Hematopoietic multipotent progenitor cell treated with erythropoietin and hydrocortisone succinate and interleukin-3 and kit ligand, for 15 days (in vitro differentiated cells): ENCODE measurements around the gene POC1A.

Experiments used
- DNase-seq: peaks from one replicate; pipeline ENCODE4 v3.0.0-alpha.2; 2015; ENCODE audit warnings: low spot score

The POC1A gene

DNA sequence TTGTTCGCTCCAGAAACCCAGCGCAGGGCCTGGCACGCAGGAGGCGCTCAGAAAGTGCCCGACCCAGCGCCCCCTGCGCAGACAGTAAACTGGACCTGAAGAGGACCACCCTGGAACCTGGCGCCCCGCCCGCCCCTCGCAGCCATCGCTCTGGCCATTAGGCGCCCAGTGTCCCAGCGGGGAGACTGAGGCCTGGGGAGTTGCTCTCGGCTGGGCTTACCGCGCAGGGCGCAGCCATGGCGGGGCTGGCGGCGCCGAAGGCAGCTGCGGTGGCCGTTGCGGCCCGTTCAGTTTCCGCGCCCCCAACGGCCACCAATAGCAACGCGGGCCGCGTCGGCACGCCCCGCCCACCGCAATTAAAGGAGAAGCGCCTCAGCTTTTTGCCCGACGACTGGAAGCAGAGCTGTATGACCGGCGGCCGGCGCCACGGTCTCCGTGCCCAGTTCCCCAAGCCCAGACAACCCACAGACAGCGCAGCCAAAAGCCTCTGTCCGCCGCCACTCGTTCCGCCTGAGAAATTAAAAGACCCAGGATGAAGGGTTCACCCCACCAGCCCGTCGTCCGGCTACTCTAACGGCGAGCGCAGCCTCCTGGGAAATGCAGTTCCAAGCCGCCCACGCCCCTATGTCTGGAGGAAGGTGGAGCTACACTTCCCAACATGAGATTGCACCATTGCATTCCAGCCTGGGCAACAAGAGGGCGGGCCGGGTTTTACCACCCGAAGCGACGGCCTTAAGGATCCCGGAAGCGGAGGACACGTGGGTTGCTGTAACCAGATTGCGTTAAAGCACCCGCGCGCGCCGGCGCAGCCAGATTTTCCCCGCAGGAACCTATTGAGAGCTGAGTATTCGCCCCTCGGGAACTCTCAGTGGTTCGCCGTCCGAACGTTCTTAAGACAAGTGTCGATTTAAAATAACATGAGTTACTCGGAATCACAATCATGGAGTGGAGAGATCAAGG is at the start of gene POC1A:
Gene POC1A, minus strand, starts transcription at position 289 of the 960 bp plus-strand sequence. Its CDS starts 51 bp downstream, at position 238.
- peak; percentile 92 for DNase-seq

DNA sequence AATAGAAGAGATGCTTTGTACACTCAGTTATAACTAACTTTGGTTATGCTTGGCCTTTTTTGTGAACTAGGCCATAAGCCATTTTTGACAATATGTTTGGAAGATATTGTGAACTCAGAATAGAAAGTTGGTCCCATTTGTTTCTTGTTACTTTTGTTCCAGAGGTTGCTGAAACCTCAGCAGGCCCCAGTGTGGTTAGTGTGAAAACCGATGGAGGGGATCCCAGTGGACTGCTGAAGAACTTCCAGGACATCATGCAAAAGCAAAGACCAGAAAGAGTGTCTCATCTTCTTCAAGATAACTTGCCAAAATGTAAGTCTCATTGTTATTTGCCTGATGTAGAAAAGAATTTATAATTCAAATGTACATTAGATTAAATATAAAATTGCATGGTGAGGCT is 49.5 kb upstream of the POC1A start:
- DNase-seq, result no peak

DNA sequence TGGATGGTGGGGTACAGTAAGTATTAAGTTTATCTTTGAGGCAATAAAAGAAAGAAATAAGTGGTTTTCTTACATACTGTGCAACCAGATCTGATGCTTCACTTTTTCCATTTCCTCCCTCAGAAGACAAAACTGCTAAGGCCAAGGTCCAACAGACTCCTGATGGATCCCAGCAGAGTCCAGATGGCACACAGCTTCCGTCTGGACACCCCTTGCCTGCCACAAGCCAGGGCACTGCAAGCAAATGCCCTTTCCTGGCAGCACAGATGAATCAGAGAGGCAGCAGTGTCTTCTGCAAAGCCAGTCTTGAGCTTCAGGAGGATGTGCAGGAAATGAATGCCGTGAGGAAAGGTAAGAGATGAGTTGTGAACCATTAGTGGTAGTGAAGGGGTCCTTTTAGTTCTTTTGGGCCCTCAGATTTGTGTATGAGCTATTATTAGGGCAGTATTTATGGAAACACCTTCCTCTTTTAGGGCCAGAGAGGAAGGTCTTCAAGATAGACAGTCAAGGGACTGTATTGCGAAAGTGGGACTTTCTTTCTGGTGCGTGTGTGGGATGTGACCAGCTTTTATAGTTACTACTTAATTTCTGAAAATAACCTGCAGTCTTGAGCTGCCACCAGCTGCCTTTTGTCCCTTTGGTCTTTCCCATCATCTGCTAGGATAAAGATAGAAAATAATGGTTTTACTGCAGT is 48.3 kb upstream of the POC1A start:
- no peak for DNase-seq

DNA sequence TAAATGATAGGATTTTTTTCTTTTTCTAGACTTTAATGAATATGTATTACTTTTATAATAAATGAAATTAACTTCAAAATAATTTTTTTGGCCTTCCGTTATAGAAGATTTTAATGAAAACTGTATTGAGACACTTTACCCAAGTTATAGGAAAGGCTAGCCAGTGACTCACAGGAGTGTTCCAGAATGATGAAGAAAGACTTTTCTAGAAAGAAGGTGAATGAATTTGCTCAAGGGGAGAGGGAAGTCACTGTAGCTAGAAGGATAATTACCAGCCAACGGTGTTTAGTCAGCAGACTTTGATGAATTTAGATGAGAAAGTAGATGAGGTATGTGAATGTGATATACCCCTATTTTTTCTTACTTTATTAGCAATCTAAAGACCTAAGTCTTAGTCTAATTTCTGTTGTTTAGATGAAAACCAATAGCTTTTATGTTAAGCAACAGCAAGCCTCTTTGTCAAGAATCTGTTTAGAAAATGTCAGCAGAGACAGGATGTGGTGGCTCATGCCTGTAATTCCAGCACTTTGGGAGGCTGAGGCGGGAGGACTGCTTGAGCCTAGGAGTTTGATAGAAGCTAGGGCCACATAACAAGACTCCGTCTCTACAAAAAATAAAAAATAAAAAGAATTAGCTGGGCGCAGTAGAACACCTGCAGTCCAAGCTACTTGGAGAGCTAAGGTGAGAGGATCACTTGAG is 46.9 kb upstream of the POC1A start:
- DNase-seq, result no peak

DNA sequence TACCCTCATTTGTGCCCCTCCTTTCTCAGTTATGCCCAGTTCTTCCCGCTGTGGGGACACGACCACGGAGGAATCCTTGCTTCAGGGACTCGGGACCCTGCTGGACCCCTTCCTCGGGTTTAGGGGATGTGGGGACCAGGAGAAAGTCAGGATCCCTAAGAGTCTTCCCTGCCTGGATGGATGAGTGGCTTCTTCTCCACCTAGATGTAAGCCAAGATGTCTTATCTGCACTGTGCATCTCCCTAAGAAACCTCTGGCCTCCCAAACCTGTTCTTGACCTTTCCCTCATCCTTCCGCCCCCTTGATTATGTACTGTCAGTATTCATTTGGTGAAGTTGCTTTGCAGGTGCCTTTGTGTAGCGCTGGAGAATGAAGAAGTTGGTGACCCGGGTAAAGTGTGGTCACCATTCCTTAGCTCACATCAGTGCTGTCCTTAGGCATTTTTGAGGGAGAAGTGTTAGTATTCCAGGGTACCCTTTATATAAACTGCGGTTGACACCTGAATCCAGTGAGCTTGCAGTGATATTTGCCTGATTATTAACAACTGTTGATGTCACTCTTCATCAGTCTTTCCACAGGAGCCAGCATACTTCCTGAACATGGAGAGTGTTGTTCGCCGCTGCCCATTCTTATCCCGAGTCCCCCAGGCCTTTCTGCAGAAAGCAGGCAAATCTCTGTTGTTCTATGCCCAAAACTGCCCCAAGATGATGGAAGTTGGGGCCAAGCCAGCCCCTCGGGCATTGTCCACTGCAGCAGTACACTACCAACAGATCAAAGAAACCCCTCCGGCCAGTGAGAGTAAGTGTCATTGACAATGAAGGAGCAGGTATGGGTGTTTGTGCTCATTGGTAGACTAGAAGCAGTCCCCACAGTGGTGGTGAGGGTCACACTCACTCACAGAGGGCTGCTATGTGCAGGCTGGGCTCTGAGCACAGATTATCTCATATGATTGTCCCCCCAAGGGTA is 44.7 kb upstream of the POC1A start:
- peak; percentile 10 for DNase-seq

DNA sequence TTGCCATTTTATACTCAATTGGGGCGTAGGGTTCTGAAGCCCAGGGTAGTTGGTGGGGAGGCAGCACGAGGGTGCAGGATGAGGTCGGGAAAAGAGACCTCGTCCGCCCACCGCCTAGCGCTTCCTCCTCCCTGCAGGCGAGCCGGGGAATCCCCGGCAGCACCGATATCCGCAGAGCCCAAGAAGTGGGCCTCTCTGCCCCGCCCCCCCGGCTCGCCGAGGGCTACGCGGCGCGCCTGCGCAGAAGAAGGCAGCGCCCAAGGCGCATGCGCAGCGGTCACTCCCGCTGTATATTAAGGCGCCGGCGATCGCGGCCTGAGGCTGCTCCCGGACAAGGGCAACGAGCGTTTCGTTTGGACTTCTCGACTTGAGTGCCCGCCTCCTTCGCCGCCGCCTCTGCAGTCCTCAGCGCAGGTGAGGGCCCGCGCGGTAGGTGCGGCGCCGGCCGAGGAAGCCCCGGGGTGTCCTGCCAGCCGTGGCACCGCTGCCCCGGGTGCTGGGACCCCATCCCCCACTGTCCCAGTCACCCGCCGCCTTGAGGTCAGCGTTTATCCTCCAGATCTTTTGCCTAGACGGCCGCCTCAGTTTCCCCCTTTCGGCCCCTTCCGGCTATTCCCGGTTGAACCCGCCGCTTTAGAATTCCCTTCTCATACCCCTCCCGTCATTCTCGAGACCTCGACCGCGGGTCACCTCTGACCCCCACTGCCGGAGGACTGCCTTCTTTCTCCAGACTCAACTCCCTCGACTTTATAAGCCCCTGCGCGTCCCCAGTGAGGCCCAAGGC is 43.8 kb upstream of the POC1A start, which contains the start of gene ALAS1:
Gene ALAS1, plus strand, starts transcription at position 319 of the 784 bp plus-strand sequence. CDS start 1,082 bp downstream, outside the sequence.
- DNase-seq, result peak; percentile 96

DNA sequence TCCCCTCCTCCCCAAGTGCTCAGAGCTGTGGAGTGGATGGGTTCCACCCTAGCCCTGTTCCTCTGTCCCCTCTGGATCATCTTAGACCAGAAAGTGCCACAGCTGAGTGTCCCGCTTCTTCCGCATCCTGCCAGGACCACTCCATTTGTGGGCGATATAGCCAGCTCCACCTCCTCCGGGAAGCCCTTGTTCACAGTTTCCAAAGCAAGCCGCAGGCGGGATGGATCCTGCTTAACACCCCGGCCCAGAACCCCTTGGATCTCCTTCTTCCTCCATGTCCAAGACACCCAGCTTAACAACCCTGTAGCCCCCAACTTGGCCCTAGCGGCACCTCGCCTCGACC is 43.2 kb upstream of the POC1A start:
- DNase-seq, result no peak

DNA sequence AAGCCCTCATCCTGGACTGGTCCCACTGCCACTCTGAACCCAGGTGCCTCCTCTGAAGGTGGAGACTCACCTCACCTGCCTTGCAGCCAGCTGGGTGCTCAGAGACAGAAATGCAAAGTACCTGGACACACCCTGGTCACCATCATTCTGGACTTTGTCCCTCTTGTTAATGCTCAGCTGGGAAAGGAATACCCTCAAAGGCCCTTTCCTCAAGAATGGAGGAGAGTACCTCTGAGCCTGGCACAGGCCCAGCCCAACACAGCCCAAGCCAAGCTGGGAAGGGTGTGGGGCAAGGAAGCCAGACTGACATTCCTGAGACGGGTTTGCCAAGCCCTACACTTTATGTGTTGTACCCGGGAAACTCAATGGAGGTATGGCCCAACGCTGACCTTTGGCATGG is 42.8 kb upstream of the POC1A start:
- DNase-seq, result no peak

DNA sequence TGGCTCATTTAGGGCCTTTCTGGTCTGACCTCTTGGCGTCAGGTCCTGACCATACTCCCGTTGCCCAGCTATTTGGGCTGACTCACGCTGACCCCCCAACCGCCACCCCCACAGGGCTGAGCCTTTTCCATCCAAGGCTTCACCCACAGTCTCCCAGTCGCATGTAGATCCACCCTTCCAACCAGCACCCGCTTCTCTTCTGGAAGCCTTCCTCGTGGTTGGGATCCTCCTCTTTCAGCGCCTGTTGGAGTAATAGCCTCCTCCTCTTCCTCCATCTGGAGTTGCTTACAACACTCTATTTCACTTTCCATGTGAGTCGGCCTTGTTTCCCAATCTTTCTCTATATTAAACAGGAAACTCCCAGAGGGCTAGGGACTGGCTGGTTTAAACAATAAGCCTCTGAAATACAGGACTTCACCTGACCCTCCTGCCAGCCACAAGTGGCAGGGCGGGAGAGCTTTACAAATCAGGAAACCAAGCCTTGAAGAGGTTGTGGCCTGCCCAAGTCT is 41.7 kb upstream of the POC1A start:
- DNase-seq, result no peak

DNA sequence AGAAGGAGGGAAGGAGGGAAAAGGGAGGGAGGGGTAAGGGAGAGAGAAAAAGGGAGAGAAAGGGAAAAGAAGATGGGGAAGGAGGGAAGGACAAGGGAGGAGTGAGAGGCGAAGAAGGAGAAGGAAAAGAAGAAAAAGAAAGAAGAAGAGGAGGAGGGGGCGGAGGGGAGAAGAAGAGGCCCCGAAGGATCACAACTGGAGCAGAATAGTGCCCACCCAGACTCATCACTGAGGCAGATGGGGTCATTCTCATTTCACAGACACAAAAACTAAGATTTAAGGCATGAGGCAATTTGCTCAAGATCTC is 41.0 kb upstream of the POC1A start:
- DNase-seq, result no peak

DNA sequence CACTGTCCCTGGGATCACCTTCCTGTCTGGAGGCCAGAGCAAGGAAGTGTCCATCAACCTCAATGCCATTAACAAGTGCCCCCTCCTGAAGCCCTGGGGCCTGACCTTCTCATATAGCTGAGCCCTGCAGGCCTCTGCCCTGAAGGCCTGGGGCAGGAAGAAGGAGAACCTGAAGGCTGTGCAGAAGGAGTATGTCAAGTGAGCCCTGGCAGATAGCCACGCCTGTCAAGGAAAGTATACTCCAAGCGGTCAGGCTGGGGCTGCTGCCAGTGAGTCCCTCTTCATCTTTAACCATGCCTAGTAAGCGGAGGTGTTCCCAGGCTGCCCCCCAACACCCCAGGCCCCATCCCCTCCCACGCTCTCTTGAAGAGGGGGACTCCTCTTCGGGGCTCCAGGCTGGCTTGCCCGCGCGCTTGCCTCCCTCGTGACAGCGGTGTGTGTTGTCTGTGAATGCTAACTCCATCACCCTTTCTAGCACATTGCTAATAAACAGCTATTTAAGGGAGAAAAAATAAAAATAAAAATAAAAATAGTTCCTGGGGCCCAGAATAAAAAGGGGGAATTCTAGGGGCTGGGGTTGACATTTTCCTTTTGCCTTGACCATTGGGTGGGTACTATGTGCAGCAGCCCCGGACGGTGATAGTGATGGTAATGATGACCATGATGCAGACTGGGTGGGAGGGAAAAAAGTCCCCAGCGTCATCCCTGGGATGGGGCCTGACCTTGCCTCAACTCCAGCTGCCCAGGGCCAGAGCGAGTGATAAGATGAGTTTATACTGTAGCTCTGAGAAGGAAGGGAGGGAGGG is 40.5 kb upstream of the POC1A start:
- DNase-seq, result no peak

DNA sequence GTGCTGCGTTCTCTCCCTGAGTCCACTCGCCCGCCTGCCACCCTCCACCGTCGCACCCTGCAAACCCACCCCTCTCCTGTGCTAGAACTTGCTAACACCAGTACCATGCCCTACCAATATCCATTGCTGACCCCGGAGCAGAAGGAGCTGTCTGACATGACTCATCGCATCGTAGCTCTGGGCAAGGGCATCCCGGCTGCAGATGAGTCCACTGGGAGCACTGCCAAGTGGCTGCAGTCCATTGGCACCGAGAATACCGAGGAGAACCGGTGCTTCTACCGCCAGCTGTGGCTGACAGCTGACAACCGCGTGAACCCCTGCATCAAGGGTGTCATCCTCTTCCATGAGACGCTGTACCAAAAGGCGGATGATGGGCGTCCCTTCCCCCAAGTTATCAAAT is 38.8 kb upstream of the POC1A start:
- no peak for DNase-seq

DNA sequence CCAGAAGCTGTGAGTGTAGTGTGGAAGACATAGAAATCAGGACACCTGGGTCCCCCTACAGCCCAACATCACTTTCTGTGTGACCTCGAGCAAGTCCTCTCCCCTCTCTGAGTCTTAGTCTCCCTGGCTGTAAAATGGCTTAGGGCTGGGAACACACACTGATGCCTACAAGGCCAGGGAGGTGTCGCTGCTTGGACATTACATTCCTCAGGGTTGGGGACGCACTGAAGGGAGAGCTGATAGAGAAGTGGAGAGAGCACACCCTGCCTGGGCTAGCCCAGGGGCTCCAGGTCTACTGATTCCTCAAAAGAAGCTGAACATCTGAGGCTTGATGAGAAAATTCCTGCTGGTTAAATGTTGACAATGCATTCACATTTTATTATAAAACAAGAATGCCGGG is 37.4 kb upstream of the POC1A start:
- DNase-seq, result no peak

DNA sequence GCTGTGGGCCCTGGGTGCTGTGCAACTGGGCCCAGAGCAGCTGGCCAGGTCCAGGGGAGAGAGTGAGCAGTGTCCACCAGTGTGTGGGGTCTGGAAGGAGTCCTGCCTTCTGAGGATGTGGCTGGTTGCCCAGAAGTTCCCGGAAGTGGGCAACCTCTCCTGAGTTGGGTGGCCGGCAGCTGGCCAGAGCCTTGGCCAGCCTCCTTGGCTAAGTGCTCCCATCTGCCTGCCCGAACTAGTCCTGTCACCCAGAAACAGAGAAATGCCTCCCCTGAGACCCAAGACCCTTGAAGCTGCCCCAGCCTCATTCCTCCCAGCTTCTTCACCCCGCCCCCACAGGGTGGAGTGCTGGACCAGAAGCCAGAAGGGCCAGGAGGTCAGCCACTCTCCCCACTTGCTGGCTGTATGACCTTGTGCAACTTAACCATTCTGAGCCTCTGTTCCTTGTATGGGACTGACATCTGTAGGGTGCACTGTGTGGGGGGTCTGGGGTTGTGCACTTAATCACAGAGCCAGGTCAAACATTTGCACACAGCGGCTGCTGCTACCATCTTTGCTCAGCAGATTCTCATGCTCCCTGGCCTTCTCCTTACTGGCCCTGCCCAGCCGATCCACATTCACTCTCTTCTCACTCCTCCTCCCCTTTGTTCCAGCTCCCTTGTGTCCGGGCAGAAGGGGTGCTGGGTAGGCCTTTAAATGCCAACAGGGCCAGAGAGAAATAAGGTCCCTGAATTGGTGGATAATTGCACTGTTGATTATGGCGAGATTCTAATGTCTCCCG is 36.3 kb upstream of the POC1A start:
- DNase-seq, result no peak

DNA sequence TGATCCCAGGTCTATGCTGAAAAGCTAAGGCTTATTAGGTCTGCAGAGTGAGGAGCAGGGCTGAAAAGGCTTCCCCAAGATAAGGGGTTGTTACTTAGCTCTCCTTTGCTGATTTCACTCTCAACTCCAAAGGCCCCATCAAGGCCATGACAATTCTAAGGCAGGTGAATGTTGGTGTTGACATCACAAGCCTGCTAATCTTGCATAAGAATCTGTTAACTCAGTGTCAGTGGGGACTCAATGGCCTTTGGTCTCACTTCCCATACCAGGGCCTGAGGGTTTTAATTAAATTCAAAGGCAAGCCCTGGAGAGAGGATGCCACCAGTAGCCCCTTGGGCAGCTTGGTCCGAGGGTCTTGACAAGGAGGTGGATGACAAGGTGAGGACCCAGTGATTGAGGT is 34.3 kb upstream of the POC1A start:
- DNase-seq, result no peak

DNA sequence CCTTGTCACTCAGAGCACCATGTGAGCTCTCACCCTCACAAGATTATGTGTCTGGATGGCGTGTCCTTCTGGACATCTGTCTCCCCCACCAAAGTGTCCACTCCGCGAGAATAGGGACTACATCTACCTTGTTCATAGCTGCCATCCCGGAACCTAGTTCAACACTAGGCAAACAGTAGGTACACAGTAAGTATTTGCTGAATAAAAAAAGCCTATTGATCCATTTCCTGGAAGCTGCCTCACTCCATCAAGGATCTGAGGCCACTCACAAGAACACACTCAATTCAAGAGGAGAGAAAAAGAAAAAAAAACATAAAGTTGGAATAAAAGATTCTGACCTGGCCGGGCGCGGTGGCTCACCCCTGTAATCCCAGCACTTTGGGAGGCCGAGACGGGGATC is 32.5 kb upstream of the POC1A start:
- no peak for DNase-seq

DNA sequence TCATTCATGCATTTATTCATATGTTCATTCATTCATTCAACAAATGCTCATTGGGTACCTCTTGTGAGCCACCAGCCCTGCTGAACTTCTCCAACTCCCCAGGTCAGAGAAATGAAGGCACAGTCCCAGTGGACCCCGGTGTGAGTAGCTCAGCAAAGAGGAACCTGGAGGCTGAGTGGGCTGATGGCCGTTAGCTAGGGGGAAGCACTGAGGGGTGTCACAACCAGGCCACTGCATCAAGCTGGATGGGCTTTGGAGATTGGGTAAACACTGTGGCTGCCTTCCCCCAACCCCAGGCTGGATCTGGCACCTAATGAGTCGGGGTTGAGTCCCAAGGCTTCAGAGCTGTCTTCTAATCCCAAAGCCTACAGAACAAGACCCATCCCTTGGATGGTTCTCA is 31.6 kb upstream of the POC1A start:
- DNase-seq, result no peak

DNA sequence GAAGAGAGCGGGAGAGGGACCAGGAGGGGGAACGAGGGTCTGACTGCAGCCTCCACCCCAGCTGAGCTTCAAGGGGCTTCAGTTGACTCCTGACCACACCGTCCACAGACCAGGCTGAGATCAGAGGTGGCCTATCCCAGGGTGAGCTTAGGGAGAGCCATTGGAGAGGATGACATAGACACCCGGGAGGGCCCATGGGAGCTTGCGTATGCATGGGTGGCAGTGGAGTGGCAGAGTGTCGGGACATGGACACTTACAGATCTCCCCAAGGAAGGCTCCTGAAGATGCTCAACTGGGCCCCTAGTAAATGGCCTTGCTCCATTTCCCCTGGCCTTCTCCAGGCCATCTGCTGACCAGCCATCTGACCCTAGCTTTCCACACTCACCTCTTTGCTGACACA is 31.1 kb upstream of the POC1A start:
- no peak for DNase-seq

DNA sequence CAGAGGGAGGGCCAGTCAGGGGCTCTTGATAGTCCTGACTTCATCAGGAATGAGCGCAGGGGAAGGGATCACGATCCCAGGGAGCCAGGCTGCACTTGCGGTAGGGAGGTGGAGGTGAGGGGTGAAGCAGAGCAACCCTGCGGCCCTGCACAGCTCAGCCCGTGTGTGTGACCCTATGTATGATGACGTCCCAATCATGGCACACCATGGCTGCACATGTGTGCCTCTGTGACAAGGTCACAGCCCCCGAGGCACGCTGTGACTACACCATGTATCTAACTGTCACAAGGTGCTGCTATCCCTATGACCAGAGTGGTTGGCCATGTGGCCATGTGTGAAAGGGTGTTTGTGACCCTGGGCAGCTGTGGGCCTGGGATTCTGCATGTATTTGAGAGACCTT is 30.5 kb upstream of the POC1A start:
- no peak for DNase-seq
